HUES64 (cell line): Measurements from ENCODE around the gene AGPAT4.

Source experiments
- H3K27ac ChIP-seq: 2 replicates; pipeline ENCODE4 v1.7.0; 2013; ENCODE audit warnings: low read depth, low read length, inconsistent platforms
- H3K27me3 ChIP-seq: 2 replicates; pipeline ENCODE4 v1.6.1; 2013; ENCODE audit warnings: mild to moderate bottlenecking, low read length; ENCODE audit not compliant: insufficient read depth
- H3K36me3 ChIP-seq: 2 replicates; pipeline ENCODE4 v1.6.1; 2013; ENCODE audit warnings: mild to moderate bottlenecking, low read length; ENCODE audit not compliant: insufficient read depth
- H3K4me1 ChIP-seq: 2 replicates; pipeline ENCODE4 v1.6.1; 2013; ENCODE audit warnings: mild to moderate bottlenecking, low read length, moderate library complexity; ENCODE audit not compliant: insufficient read depth
- H3K4me3 ChIP-seq: 2 replicates; pipeline ENCODE4 v1.5.1; 2013; ENCODE audit warnings: mild to moderate bottlenecking, low read length, moderate library complexity
- H3K9ac ChIP-seq: 2 replicates; pipeline ENCODE4 v1.6.1; 2013; ENCODE audit warnings: mild to moderate bottlenecking, low read depth, low read length
- H3K9me3 ChIP-seq: 2 replicates; pipeline ENCODE4 v1.6.1; 2013; ENCODE audit warnings: low read depth, low read length; ENCODE audit not compliant: insufficient read depth
- WGBS: fragments of 150-250, 120-280 bp; methylation state at CpG from one replicate; pipeline ENCODE4 v1.1.7; 2013; ENCODE audit warnings: missing lambda C conversion rate; 5-methylcytosine and 5-hydroxymethylcytosine counted together

AGPAT4 gene

GRCh38 chr6:161238081-161238480 lies 35.8 kb downstream of the AGPAT4 start:
- Histone ChIP-seq H3K9me3 (no peaks in the 10 kb centered on the region), H3K4me1 (peaks cover 23% of the 10 kb centered on the region), H3K9ac (no peak overlapping the region), H3K36me3 (peaks cover 4% of the 10 kb centered on the region), H3K27me3 (no peaks in the 10 kb centered on the region), H3K27ac (no peak overlapping the region), H3K4me3 (no peak overlapping the region)
- WGBS = 92% methylated on average over 6 of the region's 6 CpGs

- WGBS = 92% methylated on average over 1 of the region's 1 CpG
- H3K27me3 ChIP-seq = no peaks in the 10 kb centered on the region
- H3K4me1 ChIP-seq = peaks cover 22% of the 10 kb centered on the region
- no peak overlapping the region for H3K27ac ChIP-seq
- H3K36me3 ChIP-seq = peaks cover 4% of the 10 kb centered on the region
- no peak overlapping the region for H3K4me3 ChIP-seq
- no peaks in the 10 kb centered on the region for H3K9me3 ChIP-seq
- no peak overlapping the region for H3K9ac ChIP-seq
Measured at GRCh38 chr6:161237176-161237575, 36.7 kb downstream of the AGPAT4 start.

- no peak overlapping the region for H3K4me3 ChIP-seq
- H3K27ac ChIP-seq = no peak overlapping the region
- peaks cover 22% of the 10 kb centered on the region for H3K4me1 ChIP-seq
- H3K9me3 ChIP-seq = no peaks in the 10 kb centered on the region
- no peak overlapping the region for H3K9ac ChIP-seq
- WGBS = 90% methylated on average over 15 of the region's 15 CpGs
- H3K27me3 ChIP-seq = no peaks in the 10 kb centered on the region
- H3K36me3 ChIP-seq = peaks cover 15% of the 10 kb centered on the region
Measured at GRCh38 chr6:161235776-161236633, 37.9 kb downstream of the AGPAT4 start.

GRCh38 chr6:161233986-161234661 lies 39.7 kb downstream of the AGPAT4 start:
- H3K9me3 ChIP-seq = no peaks in the 10 kb centered on the region
- peaks cover 23% of the 10 kb centered on the region for H3K36me3 ChIP-seq
- H3K9ac ChIP-seq = no peak overlapping the region
- 81% methylated on average over 10 of the region's 10 CpGs for WGBS
- no peaks in the 10 kb centered on the region for H3K27me3 ChIP-seq
- peaks cover 30% of the 10 kb centered on the region for H3K4me1 ChIP-seq
- peak overlapping the region; percentile 10; the same call in 1 of the 2 replicates for H3K27ac ChIP-seq
- no peak overlapping the region for H3K4me3 ChIP-seq

GRCh38 chr6:161232467-161232866 lies 41.4 kb downstream of the AGPAT4 start:
- H3K9ac ChIP-seq = no peak overlapping the region
- no peak overlapping the region for H3K27ac ChIP-seq
- peaks cover 23% of the 10 kb centered on the region for H3K36me3 ChIP-seq
- H3K9me3 ChIP-seq = no peaks in the 10 kb centered on the region
- H3K4me3 ChIP-seq = no peak overlapping the region
- H3K27me3 ChIP-seq = no peaks in the 10 kb centered on the region
- WGBS = 92% methylated on average over 11 of the region's 11 CpGs
- H3K4me1 ChIP-seq = peaks cover 34% of the 10 kb centered on the region

GRCh38 chr6:161232010-161232409 lies 41.9 kb downstream of the AGPAT4 start:
- Histone ChIP-seq H3K9ac (no peak overlapping the region), H3K36me3 (peaks cover 27% of the 10 kb centered on the region), H3K4me3 (no peak overlapping the region), H3K27me3 (no peaks in the 10 kb centered on the region), H3K4me1 (peaks cover 32% of the 10 kb centered on the region), H3K27ac (no peak overlapping the region), H3K9me3 (no peaks in the 10 kb centered on the region)
- 93% methylated on average over 9 of the region's 9 CpGs for WGBS

GRCh38 chr6:161230339-161230738 lies 43.5 kb downstream of the AGPAT4 start:
- no peaks in the 10 kb centered on the region for H3K9me3 ChIP-seq
- WGBS = 95% methylated on average over 2 of the region's 2 CpGs
- H3K27ac ChIP-seq = no peak overlapping the region
- no peak overlapping the region for H3K9ac ChIP-seq
- no peaks in the 10 kb centered on the region for H3K27me3 ChIP-seq
- H3K36me3 ChIP-seq = peaks cover 33% of the 10 kb centered on the region
- H3K4me3 ChIP-seq = no peak overlapping the region
- peaks cover 31% of the 10 kb centered on the region for H3K4me1 ChIP-seq

GRCh38 chr6:161228921-161229591 lies 44.8 kb downstream of the AGPAT4 start:
- Histone ChIP-seq H3K9ac (peak overlapping the region; percentile 32; the same call in 1 of the 2 replicates), H3K27ac (peak overlapping the region; percentile 44)
- 71% methylated on average over 7 of the region's 7 CpGs for WGBS

GRCh38 chr6:161228096-161228495 lies 45.8 kb downstream of the AGPAT4 start:
- H3K27ac ChIP-seq = no peak overlapping the region

More at GRCh38 chr6:161228921-161229591, 44.8 kb downstream of the AGPAT4 start:
- no peak overlapping the region for H3K4me3 ChIP-seq
- no peaks in the 10 kb centered on the region for H3K9me3 ChIP-seq
- peaks cover 18% of the 10 kb centered on the region for H3K4me1 ChIP-seq
- H3K27me3 ChIP-seq = no peaks in the 10 kb centered on the region
- H3K36me3 ChIP-seq = peaks cover 33% of the 10 kb centered on the region

GRCh38 chr6:161227004-161227960 lies 46.6 kb downstream of the AGPAT4 start:
- H3K27me3 ChIP-seq = no peaks in the 10 kb centered on the region
- H3K27ac ChIP-seq = no peak overlapping the region
- no peak overlapping the region for H3K9ac ChIP-seq
- peaks cover 37% of the 10 kb centered on the region for H3K36me3 ChIP-seq
- 96% methylated on average over 11 of the region's 15 CpGs for WGBS
- H3K4me1 ChIP-seq = peaks cover 15% of the 10 kb centered on the region
- H3K4me3 ChIP-seq = no peak overlapping the region
- no peaks in the 10 kb centered on the region for H3K9me3 ChIP-seq

More at GRCh38 chr6:161228096-161228495, 45.8 kb downstream of the AGPAT4 start:
- Histone ChIP-seq H3K9ac (no peak overlapping the region), H3K4me1 (peaks cover 15% of the 10 kb centered on the region), H3K27me3 (no peaks in the 10 kb centered on the region), H3K9me3 (no peaks in the 10 kb centered on the region), H3K36me3 (peaks cover 37% of the 10 kb centered on the region), H3K4me3 (no peak overlapping the region)
- WGBS = 88% methylated on average over 6 of the region's 6 CpGs
